Kidney (tissue), 14 donors: Measurements from ENCODE around the gene SMIM24. TPM values are rescaled to one million over a fixed set of nuclear protein-coding genes. Genes with fewer than 3 reads are reported as not detected.
A peak's percentile ranks its signal among the peaks of the same experiment; 100 is the strongest.

Source experiments
- DNase-seq, 5 donors: peaks; one replicate each; pipeline ENCODE4 v3.0.0-alpha.2; 2013 to 2020
- FAIRE-seq: peaks from 2 replicates; lab custom pipeline; 2012; peaks lifted over from hg19 to GRCh38; lab: Jason Lieb, UNC
- H3K27ac ChIP-seq, 2 donors: one replicate each; pipeline ENCODE4 v1.7.0; 2013; ENCODE audit warnings: low read depth in 2 of 2, low read length in 2 of 2, inconsistent platforms in 1 of 2
- H3K27me3 ChIP-seq: one replicate; pipeline ENCODE4 v1.7.1; 2013; ENCODE audit warnings: low read length, inconsistent platforms; ENCODE audit not compliant: control insufficient read depth, insufficient read depth
- H3K36me3 ChIP-seq, 3 donors: one replicate each; pipeline versions ENCODE4 v1.7.0 to v1.7.1; 2013; ENCODE audit warnings: low read length in 3 of 3, control low read depth in 1 of 3, inconsistent platforms in 1 of 3; ENCODE audit not compliant: insufficient read depth in 3 of 3, control insufficient read depth in 2 of 3
- H3K4me1 ChIP-seq, 3 donors: one replicate each; pipeline versions ENCODE4 v1.7.0 to v1.7.1; 2013; ENCODE audit warnings: low read length in 3 of 3, inconsistent platforms in 1 of 3, low read depth in 1 of 3; ENCODE audit not compliant: control insufficient read depth in 2 of 3, insufficient read depth in 2 of 3
- H3K4me3 ChIP-seq, 3 donors: one replicate each; pipeline versions ENCODE4 v1.7.0 to v1.8.1; 2013; ENCODE audit warnings: low read length in 3 of 3, control low read depth in 1 of 3, inconsistent platforms in 1 of 3
- H3K9ac ChIP-seq, 3 donors: one replicate each; pipeline versions ENCODE4 v1.7.0 to v1.7.1; 2013; ENCODE audit warnings: low read length in 3 of 3, control low read depth in 1 of 3, inconsistent platforms in 1 of 3
- H3K9me3 ChIP-seq, 3 donors: one replicate each; pipeline versions ENCODE4 v1.7.0 to v1.7.1; 2013; ENCODE audit warnings: low read length in 3 of 3, control low read depth in 1 of 3, inconsistent platforms in 1 of 3; ENCODE audit not compliant: control insufficient read depth in 2 of 3, insufficient read depth in 1 of 3
- CTCF ChIP-seq: IDR thresholded peaks from 3 replicates; pipeline ENCODE4 v1.5.1; 2012; ENCODE audit warnings: mild to moderate bottlenecking, moderate library complexity, borderline replicate concordance; ENCODE audit not compliant: insufficient read depth; ENCODE audit errors: extremely low read depth
- intact Hi-C: fragments of 100-400 bp; cut with DNase I; formaldehyde crosslinking; loops from one replicate; pipeline ENCODE4 v1.11.1; 2022
- polyA plus RNA-seq: library from polyadenylated mRNA; stranded (reverse); fragments of 350-450 nt; fragmentation: Illumina TruSeq; extraction: RNeasy Lipid Tissue Mini Kit (QIAGEN cat#74804); gene quantifications from one replicate; pipeline ENCODE4 v1.2.3, GENCODE V29; 2014; ENCODE audit warnings: low read depth, low replicate concordance; ENCODE audit not compliant: insufficient read depth
- total RNA-seq: library from RNA; stranded (reverse); fragmentation: NEBNext Ultra II Directional; extraction: Animal tissue kit (Norgen Biotek cat#: 25700); gene quantifications from one replicate; pipeline ENCODE4 v1.2.1, GENCODE V29; 2021
- donor health status: control.
- donor health status: control.
- donor health status: control.
- donor health status: control.
- donor health status: control.
- donor health status: DM: yes; HTN: yes; CAD: no.
- donor health status: Normal renal cell carcinoma (clear cell type).

Gene SMIM24
- total and polyA plus RNA-seq, 2 donors from 2014 or later, result 49.8 to 1,108 TPM

DNA sequence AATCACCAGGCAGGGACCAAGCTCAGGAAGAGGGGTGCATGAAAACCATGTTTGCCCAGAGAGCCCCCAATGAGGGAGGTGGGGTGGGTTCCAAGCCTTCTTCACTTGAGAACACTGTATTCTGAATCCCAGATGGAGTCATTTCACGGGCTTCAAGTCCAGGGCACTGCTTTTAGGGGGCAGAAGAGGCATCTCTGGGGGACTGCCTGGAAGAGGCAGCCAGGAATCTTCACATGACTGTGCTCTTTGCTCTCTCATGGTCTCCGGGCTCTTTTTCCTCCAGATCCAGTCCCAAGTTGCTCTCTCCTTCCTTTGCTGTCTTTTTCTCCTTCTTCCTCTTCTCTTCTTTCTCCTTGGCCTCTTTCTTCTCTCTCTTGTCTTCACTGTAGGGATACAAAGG, 5.7 kb downstream of the SMIM24 start:
- H3K4me3 ChIP-seq, result no peak overlapping the region
- H3K27me3 ChIP-seq, result no peaks in the 10 kb centered on the region
- H3K4me1 ChIP-seq, result peaks cover 0 to 17% (median 9%) of the 10 kb centered on the region in 3 donors
- H3K9me3 ChIP-seq, result no peaks in the 10 kb centered on the region
- FAIRE-seq (no peak), DNase-seq (no peak)
- H3K9ac ChIP-seq, result no peak overlapping the region
- no peak for TF ChIP-seq CTCF
- H3K27ac ChIP-seq, result peak overlapping the region; percentile 1 to 48
- intact Hi-C loops, result loop anchor here (10.0 kb wide), 1 partner anchor 150 kb away; no protein-coding TSS in a partner anchor
- H3K36me3 ChIP-seq, result peaks cover 0 to 10% (median 9%) of the 10 kb centered on the region in 3 donors

DNA sequence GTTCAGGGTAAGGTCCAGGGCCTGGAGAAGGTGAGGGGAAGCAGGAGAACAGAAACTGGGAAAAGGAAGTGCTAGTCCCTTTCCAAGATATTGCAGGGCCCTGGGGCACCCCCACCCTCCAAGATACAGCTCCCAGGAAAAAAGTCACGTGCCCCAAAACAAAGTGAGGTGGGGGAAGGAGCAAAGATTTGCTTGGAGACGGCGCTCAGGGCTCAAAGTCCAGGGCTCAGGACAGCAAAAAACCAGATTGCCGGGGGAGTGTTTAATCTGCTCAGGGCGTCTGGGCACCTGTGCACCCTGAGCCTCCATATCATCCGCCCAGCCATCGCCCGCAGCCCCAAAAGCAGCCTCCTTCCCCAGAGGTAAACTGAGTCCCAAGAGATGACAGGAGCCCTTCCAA, 6.3 kb downstream of the SMIM24 start:
- Histone ChIP-seq H3K27me3 (no peaks in the 10 kb centered on the region), H3K4me1 (peaks cover 0 to 17% (median 9%) of the 10 kb centered on the region in 3 donors), H3K4me3 (no peak overlapping the region), H3K9me3 (no peaks in the 10 kb centered on the region), H3K36me3 (peaks cover 0 to 10% (median 9%) of the 10 kb centered on the region in 3 donors), H3K9ac (no peak overlapping the region), H3K27ac (peak overlapping the region; percentile 1 to 48)
- TF ChIP-seq CTCF, result no peak
- FAIRE-seq, result no peak
- intact Hi-C loops, result loop anchor here (10.0 kb wide), 1 partner anchor 149 kb away; no protein-coding TSS in a partner anchor
- peak in 1 of 5 donors; percentile 55 for DNase-seq

- no peak overlapping the region for H3K27ac ChIP-seq
- H3K4me1 ChIP-seq, result peaks cover 0 to 17% (median 9%) of the 10 kb centered on the region in 3 donors
- H3K27me3 ChIP-seq, result no peaks in the 10 kb centered on the region
- FAIRE-seq (no peak), DNase-seq (peak in 2 of 5 donors; percentile 40 to 65)
- H3K36me3 ChIP-seq, result peaks cover 0 to 10% (median 6%) of the 10 kb centered on the region in 3 donors
- H3K4me3 ChIP-seq, result no peak overlapping the region
- no peaks in the 10 kb centered on the region for H3K9me3 ChIP-seq
- intact Hi-C loops, result loop anchor here (10.0 kb wide), 1 partner anchor 147 kb away; no protein-coding TSS in a partner anchor
- TF ChIP-seq CTCF, result peak; percentile 62
- H3K9ac ChIP-seq, result peak overlapping the region in 1 of 3 donors; percentile 19
Observed at GRCh38 chr19:3471954-3472655, 8.2 kb downstream of the SMIM24 start.
